Measurements from ENCODE around the gene VRK3.
"Not testable (repeated sequence)": the region's sequence is repeated elsewhere in the genome, so short reads cannot be mapped to it uniquely, and the experiment has no call there.

Gene VRK3

GRCh38 chr19:49985871-49986270, 39.3 kb downstream of the VRK3 start:
- no peak for DNase-seq

- no peak for DNase-seq
These were observed 40.7 kb downstream of the VRK3 start for GRCh38 chr19:49984491-49984890.

DNA sequence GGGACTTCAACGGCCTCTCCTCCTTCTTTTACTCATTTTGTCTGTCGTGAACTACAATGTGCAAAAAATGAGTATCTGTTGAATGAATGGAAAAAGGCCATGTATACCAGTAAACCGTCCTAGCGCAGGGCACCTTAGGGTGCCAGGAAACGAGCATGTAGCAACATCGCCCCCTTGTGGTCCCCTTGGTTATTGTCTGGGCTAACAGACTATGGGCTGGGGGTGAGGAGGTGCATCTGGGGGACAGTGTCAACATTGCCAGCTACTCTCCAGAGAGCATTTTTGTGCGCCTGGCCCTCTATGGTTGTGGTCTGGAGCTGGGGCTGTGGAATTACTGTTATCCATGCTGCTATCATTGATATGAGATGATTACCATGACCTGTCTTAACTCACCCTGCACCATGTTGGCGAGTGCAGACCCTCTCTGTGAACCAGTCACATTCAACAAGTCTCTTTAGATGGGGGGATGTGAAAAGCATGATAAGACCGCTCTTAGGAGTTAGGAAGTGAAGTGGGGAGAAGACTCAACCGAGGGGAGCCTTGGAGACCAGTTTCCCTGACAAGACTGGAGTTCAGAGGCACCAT, 41.4 kb downstream of the VRK3 start:
- no peak for DNase-seq

- DNase-seq, result no peak
These were observed 43.3 kb downstream of the VRK3 start for GRCh38 chr19:49981603-49982593.

DNA sequence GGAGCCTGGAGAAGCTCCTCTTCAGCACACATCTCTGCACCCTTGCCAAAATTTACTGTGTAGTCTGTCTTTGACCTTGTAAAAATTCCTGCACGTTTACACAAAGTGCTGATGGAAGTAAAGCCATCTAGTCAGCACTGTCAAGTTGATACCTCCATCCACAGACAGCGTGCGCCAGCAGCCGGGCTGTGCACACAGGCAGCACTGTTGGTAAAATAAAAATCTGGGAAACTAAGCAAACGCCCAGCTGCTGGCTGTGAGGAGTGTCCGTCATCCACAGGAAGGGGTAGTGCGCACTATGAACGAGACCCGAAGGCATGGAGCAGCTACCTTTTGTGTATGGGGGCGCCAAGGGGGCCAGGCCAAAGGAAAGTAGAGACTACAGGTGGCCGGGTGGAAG, 46.8 kb downstream of the VRK3 start:
- DNase-seq, result no peak

- DNase-seq, result no peak
These were observed 47.3 kb downstream of the VRK3 start for GRCh38 chr19:49977881-49978280.

- DNase-seq, result no peak
These were observed 48.1 kb downstream of the VRK3 start for GRCh38 chr19:49977076-49977475.

- no peak for DNase-seq
These were observed 48.7 kb downstream of the VRK3 start for GRCh38 chr19:49976496-49976895.

DNA sequence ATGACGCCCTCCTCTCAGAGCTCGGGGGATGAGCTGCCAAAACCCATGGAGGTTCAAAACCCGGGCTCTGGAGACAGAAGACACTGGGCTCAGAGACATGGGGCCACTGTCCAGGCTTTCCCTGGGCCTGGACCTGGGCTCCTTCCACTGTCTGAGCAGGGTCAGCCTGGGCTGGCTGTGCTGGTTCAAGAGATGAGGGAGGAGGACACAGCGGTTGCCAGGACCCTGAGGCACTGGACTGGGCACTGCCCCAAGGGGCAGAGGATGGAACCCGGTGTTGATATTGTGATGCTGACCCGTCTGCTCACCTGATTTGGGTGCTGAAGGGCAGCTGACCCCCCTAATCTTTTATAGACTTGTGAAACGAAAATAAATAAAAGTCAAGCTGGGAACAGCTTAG, 50.1 kb downstream of the VRK3 start:
- DNase-seq, result no peak

DNA sequence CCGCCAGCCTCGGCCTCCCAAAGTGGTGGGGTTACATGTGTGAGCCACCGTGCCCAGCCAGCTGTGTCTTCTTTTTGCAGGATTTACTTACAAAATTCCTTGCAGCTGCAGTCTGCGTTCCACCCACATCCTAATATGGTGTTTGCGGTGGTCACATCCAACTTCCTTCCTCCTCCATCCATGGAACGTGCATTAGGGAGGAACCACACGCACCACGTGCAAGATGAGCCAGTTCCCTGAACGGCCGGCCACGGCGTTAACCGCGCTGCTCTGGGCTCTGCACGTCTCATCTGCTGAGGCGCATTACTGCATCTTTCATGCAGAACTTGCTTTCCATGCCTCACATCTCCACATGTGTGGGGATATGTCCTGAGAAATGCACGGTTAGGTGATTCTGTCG, 51.2 kb downstream of the VRK3 start:
- DNase-seq, result no peak

GRCh38 chr19:49972841-49973240, 52.3 kb downstream of the VRK3 start:
- DNase-seq, result no peak

DNA sequence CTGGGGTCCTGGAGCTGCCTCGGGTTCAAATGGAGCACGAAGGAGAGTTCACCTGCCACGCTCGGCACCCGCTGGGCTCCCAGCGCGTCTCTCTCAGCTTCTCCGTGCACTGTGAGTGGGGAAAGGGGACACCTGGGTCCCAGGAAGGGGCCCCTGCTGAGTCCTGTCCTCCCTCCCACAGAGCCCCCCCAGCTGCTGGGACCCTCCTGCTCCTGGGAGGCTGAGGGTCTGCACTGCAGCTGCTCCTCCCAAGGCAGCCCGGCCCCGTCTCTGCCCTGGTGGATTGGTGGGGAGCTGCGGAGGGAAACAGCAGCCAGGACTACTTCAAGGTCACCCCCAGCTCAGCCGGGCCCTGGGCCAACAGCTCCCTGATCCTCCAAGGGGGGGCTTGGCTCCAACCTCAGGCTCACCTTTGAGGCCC, 53.2 kb downstream of the VRK3 start:
- DNase-seq, result no peak

GRCh38 chr19:49969355-49969754, 55.8 kb downstream of the VRK3 start:
- DNase-seq, result not testable (repeated sequence)

- no peak for DNase-seq
These were observed 56.8 kb downstream of the VRK3 start for GRCh38 chr19:49968279-49968922.

GRCh38 chr19:49960980-49961379, 64.2 kb downstream of the VRK3 start, which contains the start of gene SIGLEC11:
Gene SIGLEC11, minus strand, starts transcription at chr19:49961172. Its CDS starts 91 bp downstream, at chr19:49961081.
- not testable (repeated sequence) for DNase-seq

DNA sequence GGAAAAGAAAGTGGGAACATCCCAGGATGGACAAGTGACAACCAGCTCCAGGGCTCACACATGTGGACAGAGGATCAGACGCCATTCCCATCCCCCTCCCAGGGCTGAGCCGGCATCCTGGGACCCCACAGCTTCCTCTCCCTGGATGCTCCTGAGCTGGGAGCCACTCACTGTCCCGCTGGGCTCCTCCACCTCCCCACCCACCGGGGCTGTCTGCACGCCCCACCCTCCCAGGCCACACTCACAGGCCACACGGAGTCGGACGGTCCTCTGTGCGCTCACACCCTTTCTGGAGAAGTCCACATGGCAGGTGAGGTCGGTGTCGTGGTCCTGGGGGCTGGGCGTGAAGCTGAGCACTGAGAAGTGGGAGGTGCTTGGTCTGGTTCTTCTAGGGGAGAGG, 65.3 kb downstream of the VRK3 start:
- DNase-seq, result not testable (repeated sequence)

DNA sequence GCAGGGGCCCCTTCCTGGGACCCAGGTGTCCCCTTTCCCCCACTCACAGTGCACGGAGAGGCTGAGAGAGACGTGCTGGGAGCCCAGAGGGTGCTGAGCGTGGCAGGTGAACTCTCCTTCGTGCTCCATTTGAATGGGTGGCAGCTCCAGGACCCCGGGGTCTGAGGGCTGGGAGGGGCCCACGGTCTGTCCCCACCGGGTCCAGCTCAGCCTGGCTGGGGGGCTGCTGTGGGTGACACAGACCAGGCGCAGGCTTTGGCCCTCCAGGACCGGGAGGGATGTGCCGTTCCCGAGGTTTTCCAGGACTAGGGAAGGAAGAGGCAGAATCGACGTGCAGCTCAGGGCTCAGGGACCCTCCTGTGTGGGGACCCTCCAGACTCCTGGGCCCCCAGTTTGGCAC, 66.6 kb downstream of the VRK3 start:
- DNase-seq, result not testable (repeated sequence)

DNA sequence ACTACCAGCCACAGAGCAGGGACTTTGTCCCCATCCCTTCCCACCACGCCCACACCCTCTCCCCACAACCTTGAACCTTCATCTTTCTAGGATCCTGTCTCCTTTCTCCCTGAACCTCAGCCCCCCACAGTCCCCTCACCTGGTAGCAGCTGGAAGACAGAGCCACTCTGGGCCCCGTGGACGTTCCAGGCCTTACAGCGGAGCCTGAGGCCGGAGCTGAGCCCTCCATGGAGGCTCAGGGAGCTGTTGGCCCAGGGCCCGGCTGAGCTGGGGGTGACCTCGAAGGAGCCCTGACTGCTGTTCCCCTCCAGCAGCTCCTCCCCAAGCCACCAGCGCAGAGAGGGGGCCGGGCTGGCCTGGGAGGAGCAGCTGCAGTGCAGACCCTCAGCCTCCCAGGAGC, 67.0 kb downstream of the VRK3 start:
- DNase-seq, result not testable (repeated sequence)

GRCh38 chr19:49957262-49957915, 67.8 kb downstream of the VRK3 start:
- DNase-seq, result no peak

GRCh38 chr19:49956115-49956495, 69.1 kb downstream of the VRK3 start:
- DNase-seq, result no peak

- DNase-seq, result no peak
These were observed 70.2 kb downstream of the VRK3 start for GRCh38 chr19:49954933-49955332.

DNA sequence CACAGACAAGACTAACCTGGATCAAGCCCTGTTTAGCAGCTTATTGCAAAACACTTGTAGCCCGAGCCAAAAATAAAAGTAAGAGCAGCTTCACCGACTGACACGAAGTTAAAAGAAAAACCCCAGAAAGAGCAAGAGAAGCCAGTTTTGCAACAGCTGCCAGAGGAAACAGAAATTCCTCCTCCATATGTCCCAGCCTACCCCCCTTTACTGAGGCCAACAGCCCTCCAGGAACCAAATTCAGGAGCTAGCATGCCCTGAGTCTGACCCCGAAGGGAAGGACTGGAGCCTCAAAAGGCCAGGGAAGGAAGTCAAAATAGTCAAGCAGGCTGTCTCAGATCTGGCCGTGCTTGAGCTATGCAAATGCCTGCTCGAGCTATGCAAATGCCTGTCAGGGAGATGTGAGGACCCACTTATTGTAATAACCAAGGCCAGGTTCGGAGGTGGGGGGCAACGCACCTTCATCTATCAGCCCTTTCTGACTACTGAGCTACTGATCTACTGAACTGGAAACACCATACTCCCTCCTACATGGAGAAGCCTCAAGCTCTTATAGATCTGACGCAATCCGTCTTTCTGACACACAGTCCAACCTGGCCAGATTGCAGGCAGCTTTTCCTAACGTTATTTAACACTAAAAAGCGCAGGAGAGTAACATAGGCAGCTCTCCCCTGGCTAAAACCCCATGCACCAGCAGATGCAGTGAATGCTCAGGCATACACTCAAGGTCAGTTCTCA, 70.9 kb downstream of the VRK3 start:
- DNase-seq, result no peak
